ENCODE measurements around the gene LARP4. TPM values are rescaled to one million over a fixed set of nuclear protein-coding genes. Genes with fewer than 3 reads are reported as not detected.

Gene LARP4
- total and polyA plus RNA-seq, 9 of the 15 experiments (the other 6 are each of a cell fraction or from before 2014, with no cell fraction given), result 31.6 to 84.5 (median 52.4) TPM

DNA sequence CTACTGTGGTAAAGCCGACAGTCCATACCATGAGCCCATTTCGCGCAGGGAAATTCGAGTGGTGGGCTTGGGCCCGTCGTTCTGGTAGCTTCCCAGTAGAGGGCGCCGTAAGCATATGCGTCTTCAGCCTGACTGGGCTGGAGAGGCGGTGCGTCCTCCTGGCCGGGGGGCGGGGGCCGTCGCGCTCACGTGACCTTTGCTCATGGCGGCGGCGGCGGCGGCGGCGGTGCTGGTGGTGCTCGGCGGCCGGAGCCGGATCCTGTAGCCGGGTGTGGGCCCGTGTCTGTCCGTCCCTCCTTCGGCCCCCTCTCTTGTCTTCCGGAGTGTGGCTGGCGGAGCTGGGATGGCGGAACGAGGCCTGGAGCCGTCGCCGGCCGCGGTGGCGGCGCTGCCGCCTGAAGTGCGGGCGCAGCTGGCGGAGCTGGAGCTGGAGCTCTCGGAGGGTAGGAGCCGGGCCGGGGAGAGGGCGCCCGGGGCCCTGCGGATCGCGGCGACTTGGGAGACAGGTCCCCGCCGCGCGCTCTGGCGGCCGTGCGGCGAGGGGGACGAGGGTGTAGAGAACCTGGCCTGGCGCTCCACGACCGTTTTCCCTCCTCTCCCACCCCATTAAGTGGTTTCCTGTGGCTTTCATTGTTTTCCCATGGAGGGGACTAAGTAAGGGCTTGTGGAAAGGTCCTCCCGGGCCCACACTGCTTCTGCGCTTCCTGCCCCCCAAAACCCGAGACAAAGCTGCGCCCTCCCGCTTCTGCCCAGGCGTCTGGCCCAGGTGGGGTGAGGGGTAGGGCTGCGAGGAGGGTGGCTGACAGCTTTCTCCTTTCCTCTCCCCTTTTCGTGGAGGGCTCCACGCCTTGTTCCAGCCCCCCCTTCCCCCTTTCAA is 104.4 kb downstream of the LARP4 start, which contains the start of gene DIP2B (continued):
- TF ChIP-seq, protein P1, sequence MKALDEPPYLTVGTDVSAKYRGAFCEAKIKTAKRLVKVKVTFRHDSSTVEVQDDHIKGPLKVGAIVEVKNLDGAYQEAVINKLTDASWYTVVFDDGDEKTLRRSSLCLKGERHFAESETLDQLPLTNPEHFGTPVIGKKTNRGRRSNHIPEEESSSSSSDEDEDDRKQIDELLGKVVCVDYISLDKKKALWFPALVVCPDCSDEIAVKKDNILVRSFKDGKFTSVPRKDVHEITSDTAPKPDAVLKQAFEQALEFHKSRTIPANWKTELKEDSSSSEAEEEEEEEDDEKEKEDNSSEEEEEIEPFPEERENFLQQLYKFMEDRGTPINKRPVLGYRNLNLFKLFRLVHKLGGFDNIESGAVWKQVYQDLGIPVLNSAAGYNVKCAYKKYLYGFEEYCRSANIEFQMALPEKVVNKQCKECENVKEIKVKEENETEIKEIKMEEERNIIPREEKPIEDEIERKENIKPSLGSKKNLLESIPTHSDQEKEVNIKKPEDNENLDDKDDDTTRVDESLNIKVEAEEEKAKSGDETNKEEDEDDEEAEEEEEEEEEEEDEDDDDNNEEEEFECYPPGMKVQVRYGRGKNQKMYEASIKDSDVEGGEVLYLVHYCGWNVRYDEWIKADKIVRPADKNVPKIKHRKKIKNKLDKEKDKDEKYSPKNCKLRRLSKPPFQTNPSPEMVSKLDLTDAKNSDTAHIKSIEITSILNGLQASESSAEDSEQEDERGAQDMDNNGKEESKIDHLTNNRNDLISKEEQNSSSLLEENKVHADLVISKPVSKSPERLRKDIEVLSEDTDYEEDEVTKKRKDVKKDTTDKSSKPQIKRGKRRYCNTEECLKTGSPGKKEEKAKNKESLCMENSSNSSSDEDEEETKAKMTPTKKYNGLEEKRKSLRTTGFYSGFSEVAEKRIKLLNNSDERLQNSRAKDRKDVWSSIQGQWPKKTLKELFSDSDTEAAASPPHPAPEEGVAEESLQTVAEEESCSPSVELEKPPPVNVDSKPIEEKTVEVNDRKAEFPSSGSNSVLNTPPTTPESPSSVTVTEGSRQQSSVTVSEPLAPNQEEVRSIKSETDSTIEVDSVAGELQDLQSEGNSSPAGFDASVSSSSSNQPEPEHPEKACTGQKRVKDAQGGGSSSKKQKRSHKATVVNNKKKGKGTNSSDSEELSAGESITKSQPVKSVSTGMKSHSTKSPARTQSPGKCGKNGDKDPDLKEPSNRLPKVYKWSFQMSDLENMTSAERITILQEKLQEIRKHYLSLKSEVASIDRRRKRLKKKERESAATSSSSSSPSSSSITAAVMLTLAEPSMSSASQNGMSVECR (CRISPR knock-in tag; IDR thresholded peaks at IDR 0.05), result peak; percentile 58; the same call in 1 of the 2 replicates
